CD4-positive, alpha-beta T cell treated with Interleukin-10 for 1 hour (primary cell): ENCODE data around the gene CRNKL1.

ENCODE experiments used
- DNase-seq: peaks from one replicate; pipeline ENCODE4 v3.0.0-alpha.2; 2020

CRNKL1 gene

GRCh38 chr20:20052074-20052970, at the start of gene CRNKL1, which contains the start of gene CFAP61:
TSS of gene CRNKL1 (minus strand) at chr20:20052466. CDS start at chr20:20052342, 124 bp downstream.
TSS of gene CFAP61 (plus strand) at chr20:20052532. CDS start at chr20:20056654, 4,122 bp downstream.
- DNase-seq: peak; percentile 97

DNA sequence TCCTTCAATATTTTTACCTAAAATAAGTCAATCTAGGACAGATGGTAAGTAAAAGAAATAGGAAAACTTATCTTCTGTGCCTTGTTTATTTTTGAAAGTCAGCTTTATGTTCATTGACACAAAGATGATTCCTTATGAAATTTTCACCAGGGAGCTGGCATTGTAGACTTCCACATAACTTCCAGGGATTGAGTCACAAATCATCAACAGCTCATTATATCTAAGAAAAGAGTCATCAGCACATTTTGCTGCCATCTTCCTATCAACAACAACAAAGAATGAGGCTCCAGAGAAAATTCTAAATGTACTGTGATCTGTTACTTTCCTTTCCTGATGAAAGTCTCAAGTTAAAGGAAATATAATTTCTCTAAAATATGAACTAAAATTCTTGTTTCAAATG, 48.6 kb upstream of the CRNKL1 start:
- DNase-seq: no peak

DNA sequence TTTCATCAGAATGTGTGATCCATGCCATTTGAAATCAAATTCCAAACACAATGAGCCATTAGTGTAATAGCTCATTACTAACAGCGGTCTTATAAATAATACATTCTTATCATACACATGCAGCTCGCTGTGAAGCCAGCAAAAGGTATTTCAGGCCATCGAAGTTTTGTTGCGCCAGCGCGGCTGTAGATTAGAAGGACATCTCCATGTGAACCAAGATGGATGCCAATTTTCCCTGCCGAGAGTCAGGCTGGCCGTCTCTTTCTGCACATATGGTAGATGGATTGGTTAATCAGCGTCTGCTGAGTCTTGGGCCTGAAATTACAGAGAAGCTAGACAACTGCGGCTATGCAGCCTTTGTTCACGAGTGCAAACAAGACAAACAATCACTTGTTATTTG, 44.2 kb upstream of the CRNKL1 start:
- no peak for DNase-seq

GRCh38 chr20:20095114-20095872, 43.0 kb upstream of the CRNKL1 start:
- DNase-seq: no peak

- DNase-seq: no peak
Measured at GRCh38 chr20:20094410-20094809, 42.1 kb upstream of the CRNKL1 start.

GRCh38 chr20:20092827-20093226, 40.6 kb upstream of the CRNKL1 start:
- DNase-seq: no peak

DNA sequence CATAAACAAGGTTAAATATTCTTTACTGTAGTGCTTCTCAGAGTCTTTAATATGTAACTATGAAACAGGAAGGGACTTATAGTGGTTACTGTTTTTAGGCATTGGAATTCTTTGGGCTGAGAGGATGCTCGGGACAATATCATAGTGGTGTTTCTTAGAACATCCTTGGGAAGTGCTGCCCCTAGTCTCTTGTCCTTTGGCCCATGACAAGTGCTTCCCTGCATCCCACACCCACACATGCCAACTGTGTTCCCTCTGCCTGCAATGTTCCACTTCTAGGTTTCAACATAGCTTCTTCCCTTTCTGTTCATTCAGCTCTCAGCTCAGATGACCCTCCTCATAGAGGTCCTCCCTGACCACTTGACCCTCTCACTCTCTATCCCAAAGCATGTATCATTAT, 37.7 kb upstream of the CRNKL1 start:
- DNase-seq: no peak

DNA sequence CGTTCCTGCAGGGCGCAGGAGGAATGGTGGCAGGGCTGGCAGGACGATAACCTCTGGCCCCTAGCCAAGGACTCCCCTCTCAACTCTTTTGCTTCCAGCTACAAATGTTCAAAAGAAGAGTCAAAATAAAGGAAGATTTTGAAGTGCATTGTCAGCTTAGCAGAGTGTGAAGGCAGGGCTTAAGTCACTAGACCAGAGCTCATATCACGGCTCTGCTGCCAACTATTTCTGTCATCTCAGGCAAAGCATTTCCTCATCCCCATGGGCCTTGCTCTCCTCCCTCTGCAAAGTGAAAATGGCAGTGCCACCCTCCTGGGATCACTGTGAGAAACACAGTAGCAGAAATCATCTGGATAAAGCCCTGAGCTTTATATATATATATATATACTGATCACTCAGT, 36.8 kb upstream of the CRNKL1 start:
- no peak for DNase-seq

DNA sequence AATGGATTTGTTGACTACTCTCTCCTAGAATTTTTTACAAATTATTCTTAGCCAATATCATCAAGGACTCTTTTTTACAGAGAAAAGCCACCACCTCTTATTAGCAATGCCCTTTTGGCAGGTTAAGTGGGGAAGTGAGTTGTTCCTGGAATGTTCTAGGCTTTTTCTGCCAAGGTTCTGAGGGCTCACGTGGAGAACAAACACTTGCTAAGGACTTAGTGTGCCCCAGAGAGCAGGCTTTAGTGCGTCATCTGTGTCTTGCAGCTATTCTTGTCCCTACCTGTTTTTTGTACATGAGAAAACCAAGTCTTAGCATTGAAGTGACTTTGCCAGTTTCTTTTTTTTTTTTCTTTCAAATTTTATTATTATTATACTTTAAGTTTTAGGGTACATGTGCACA, 33.5 kb upstream of the CRNKL1 start:
- no peak for DNase-seq

DNA sequence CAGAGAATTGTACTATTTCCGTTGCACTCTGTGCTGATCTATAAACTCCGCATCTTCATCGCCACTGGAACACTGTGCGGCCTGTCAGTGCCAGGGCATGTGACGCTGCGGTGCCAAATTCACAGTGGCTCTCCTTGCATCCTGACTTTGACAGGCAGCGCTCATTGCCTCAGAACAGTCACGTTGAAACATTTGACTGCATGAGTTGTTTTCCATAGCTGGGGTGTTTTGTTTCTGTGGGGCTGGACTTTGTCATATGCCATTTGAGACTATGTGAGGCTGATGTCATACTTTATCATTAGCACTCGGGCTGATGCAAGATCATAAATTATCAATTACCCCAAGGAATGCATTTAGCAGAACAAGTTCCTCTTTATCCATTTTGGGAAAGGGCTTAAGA, 32.8 kb upstream of the CRNKL1 start:
- no peak for DNase-seq

DNA sequence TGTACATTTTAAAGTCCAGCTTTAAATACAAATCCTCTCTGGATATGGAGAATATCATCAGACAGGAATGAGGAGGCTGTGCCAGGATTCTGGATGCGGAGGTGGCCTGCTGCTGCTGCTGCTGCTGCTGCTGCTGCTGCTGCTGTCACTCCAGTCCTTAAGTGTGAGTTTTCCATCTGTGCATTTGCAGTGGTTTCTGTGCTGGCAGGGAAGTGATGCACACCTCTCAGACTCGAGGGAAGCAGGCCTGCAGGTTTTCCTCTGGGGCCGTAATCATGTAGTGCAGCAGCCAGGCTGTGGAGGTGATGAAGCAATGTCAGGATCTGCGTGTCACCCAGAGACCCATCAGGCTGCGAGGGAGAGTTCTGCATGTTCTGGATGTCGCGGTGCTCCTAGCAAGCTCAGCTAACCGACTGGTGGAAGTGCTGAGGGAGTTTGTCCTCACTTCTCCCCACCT, 32.1 kb upstream of the CRNKL1 start:
- DNase-seq: no peak

GRCh38 chr20:20083807-20084206, 31.5 kb upstream of the CRNKL1 start:
- DNase-seq: peak; percentile 33

DNA sequence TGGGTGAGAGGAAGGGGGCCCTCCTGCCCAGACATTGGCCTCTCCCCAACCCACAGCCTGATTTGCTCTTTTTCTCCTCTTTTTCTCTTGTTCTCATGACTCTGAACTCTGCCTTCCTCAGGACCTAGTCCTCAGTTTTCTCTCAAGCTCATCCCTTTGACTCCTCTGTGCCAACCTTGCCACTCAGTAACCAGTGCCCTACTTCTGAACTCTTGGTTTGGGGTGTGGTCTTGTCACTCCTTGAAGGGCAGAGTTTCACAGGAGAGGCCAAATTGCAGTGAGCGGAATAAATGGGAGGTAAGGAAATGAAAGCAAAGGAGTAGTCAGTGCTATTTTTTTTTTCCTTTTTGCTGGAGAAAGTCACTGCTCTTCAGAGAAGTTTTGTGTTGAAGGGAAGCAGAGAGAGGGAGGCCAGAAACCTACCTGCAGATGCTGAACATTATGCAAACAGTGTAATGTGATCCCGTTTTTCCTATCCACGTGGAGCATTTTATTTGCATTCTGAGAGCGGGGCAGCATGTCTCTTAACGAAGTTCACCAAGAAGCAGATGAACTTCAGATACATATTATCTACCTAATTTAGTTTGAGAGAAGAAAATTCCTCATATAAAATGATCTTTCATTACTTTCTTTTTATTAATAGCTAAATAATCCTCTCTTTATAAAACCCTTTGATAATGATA, 27.0 kb upstream of the CRNKL1 start:
- DNase-seq: no peak

DNA sequence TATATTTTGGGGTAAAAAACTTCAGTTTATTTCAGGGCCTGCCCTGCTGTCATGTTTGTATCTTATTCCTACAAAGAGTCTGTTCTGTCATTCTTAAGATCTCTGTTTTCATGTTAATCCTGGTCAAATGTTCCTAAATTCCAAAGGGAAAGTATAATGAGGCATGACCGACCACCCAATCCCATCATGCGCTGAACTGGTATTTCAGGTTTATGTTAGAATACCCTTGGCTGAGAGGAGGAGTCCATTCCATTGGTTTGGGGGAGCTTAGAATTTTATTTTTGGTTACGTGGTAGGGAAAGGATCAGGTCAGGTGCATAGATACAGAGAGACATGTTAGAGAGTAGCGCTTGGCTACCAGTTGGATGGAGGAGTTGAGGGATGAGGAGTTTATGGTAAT, 25.8 kb upstream of the CRNKL1 start:
- no peak for DNase-seq

GRCh38 chr20:20076297-20077065, 24.2 kb upstream of the CRNKL1 start:
- DNase-seq: no peak

DNA sequence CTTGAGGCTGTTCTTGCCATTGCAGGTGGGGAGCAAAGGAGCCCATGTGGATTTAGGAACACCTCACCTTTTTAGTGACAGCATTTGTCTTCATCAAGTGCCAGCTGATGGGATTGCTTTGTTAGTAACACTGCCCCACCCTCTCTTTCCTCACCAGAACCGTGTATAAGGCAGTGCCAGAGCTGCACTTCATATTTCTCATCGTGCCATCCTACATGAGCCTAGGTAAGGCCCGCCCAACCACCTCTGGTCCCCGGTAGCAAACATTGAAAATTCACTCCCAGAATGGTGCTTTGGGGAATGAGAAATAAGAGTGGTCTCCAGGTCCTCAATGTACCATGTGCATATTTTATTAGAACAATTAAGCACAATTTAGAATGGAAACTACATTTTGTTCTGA, 22.8 kb upstream of the CRNKL1 start:
- DNase-seq: no peak

DNA sequence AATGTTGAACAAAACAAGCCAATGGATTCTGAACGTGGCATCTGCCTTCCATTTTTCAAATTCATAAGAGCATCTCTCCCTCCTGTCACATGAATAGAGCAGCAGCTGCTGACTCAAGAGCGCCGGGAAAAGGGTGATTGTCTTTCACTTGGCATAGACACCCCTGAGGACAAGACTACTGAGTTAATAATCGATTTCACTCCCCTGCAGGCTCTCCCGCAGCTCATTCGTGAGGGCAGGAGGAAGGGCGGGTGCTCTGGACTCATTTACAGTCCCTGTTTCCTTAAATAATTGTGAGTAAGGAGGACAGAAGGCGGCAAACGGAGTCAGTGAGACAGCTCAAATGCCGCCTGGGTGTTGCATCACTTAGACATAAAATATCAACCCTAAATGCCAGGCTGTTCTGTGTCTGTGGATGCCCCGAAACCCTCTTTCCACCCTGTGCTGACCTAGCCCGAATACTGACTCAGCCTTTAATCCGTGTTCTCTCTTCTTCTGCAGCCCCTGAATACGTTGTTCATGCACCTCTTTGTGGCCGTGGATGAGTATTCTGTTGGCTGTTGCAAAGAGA, 21.6 kb upstream of the CRNKL1 start:
- no peak for DNase-seq

DNA sequence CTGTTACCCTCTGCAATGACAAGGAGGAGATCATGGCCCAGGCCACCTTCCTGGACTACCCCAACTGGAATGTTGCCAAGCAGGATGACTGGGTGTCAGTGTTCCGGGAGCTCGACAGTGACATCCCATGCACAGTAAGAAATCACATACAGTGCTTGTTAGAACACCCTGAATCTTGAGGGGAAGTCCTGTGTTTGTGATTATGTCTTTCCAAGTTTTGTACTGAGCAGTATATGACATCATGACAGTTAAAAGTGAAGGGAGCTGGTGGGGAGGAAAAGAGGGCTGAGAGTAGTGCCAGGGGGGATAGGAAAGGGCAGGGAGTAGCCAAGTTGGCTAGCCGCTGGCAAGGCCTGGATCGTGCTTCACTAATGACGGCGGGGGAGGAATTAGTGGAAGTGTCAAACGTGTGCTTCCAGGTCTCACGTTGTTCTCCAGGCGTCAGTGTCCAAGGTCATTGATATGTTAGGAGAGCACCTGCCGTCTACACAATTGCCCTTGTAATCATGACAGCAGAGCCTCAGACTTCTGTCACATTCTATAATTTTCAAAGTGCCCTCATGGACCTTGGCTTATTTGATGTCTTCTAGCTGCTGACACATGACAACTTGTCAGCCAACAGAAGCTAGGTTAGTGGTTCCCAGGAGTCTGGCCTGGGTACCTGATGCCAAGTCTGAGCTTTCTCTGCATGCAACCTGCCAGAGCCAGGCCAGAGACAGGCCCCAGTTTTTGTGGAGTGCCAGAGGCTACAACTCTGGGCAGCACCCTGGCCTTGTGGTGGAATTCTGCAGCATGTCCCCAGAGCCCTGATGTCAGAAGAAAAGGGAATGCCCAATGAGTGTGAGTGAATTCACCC, 18.8 kb upstream of the CRNKL1 start:
- DNase-seq: no peak

DNA sequence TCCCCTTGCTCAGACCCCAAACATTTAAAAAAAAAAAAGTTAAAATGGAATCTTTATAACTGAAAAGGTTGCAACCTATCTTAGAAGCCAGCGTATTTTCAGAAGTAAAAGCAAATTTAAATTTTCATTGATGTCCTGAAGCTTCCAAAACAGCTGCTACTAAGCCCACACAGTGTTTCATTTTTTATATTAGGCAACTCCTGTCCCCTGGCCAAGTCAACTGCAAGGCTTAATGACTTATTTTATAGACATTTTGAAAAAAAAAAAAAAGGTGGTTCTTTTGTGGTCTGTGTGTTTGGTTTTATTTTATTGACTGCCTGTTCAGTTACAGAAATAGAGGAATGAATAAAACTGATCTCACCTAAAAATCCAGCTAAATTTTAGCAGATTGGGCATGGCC, 13.1 kb upstream of the CRNKL1 start:
- no peak for DNase-seq

DNA sequence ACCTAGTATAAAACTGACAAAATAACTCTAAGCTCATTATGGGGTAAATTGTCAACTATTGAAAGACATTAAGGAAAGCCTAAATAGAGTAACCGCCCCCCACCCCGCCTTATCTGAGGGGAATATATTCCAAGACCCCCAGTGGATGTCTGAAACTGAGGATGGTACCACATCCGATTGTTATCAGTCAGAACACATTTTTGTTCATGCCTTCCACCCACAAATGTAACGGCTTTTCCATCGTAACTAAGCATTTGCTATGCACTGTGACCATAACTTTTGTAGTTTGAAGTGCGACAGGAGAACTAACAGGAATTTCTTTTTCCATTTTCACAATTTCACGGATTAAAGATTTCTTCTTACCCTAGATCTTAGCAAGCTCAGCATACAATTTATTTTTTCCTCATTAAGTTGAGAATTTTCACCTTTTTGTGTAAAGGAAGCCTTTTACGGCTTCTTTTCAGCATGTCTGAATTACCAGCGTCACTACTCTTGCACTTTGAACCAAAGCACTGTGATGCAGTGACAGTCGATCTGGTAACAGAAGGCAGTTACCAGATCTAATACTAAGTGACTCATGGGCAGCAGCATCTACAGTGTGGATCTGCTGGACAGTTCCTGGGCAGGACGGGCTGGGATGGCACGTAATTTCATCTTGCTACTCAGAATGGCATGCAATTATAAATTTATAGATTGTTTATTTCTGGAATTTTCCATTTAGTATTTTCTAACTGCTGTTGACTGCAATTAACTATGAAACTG, 11.9 kb upstream of the CRNKL1 start:
- DNase-seq: no peak
